Adrenal gland (tissue), 5 donors: ENCODE results near the gene CAMTA1.

Source experiments
- CTCF ChIP-seq, 6 experiments: fragments of 450-650 bp in 4 of 6; fragments of 200-600 bp in 2 of 6; sonication (generic) in 1 of 6; IDR thresholded peaks; 1 replicate in 5 of 6; 2 replicates in 1 of 6; pipeline versions ENCODE4 v1.5.1 to v1.8.0; 2016 to 2021; ENCODE audit warnings: antibody characterized with exemption in 6 of 6, mild to moderate bottlenecking in 2 of 6, moderate library complexity in 1 of 6
- POLR2A ChIP-seq, 2 donors: fragments of 450-650 bp; IDR thresholded peaks; one replicate each; pipeline ENCODE4 v1.6.1; 2017; ENCODE audit warnings: antibody characterized with exemption in 2 of 2, mild to moderate bottlenecking in 2 of 2, moderate library complexity in 1 of 2
- donor health status: DM: no; HTN: no; CAD: no.

DNA sequence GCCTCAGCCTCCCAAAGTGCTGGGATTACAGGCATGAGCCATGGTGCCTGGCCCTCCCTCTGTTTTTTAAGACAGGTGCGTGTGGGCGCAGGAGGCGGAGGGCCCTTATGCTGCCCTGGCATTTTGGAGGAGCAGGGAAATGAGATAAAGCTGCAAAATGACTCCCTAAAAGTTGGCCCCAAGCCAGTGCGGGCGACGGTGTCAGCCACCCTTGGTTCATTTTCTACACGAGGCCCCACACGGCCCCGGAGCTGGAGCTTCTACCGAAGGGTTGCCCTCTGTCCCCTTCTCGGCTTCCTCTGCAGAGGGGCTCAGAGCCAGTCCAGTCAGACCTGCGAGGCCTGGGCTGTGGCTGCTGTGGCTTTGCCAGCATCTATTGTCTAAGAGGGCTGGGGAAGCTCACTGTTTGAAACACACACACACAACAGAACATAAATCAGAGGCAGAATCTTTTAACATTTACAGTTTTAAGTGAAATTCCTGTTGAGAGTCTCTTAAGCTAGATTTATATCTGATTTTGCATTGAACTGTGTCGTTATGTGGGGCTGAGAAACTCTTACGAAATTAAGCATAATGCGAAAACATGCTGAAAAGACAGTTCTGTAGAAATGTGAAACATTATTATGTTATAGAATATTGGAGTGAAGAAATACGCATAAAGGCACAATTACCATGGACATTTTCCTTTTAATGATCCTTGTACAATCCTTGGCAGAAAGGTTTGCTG is 255.9 kb downstream of the CAMTA1 start:
- TF ChIP-seq CTCF (IDR thresholded peaks at IDR 0.05): no peak
- no peak for TF ChIP-seq POLR2A (IDR thresholded peaks at IDR 0.05)
